Activated T-cell treated with anti-CD3 and anti-CD28 coated beads for 24 hours (primary cell): ENCODE results near the gene IL4R.
"Not testable (repeated sequence)": the region's sequence is repeated elsewhere in the genome, so short reads cannot be mapped to it uniquely, and the experiment has no call there.

Experiments
- DNase-seq: peaks from one replicate; pipeline ENCODE4 v3.0.0-alpha.2; 2020; ENCODE audit warnings: low read depth

IL4R gene

DNA sequence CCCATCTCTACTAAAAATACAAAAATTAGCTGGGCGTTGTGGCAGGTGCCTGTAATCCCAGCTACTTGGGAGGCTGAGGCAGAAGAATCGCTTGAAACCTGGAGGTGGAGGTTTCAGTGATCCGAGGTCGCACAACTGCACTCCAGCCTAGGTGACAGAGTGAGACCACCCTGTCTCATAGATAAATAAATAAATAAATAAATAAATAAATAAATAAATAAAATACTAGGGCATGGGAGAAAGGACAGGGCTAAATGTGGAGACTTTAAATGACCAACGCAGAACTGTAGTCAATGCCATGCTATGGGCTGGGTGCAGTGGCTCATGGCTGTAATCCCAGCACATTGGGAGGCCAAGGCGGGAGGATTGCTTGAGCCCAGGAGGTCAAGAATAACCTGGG, 25.5 kb upstream of the IL4R start:
- DNase-seq, result not testable (repeated sequence)

DNA sequence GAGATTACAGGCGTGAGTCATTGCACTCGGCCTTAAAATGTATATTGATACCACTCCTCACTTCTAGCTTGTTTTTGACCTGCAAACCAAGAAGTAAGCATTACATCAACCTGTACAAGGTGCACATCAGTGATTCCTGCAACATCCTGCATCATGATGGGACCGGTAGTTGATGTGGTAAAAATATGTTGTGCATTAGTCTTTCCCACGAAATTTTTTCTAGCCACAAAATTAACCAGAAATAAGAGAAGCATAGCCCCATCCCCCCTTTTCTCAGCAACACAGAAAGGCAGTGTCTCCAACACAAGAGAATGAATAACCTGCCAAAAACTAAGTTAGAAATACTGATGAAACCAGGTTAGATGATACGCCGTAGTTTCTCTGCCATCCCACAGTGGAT, 24.1 kb upstream of the IL4R start:
- DNase-seq, result no peak

- no peak for DNase-seq
Observed at GRCh38 chr16:27290562-27290961, 23.2 kb upstream of the IL4R start.

- no peak for DNase-seq
Observed at GRCh38 chr16:27291106-27291505, 22.7 kb upstream of the IL4R start.

DNA sequence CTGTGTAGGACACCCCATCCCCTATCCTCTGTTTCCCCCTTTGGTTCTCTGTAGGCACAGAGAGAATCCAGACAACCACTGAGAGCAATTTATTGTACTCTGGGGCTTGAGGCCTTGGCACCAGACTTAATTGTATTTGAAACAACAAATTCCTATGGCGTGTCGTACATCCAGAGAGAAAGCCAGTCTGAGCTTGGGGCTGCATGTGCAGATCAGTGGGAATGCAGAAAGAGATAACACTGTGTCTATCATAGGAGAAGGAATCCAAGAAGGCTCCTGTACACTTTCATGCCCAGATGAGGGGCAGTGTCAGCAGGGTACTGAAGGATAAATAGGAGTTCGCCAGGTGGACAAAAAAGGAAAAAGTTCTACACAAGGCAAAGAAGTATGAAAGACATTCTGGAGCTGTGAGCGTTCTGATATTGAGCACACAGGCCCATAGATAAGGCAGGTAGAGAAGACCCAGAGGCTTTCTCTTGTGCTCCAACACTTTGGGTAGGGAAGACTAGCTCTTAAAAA, 22.0 kb upstream of the IL4R start:
- no peak for DNase-seq

- DNase-seq, result no peak
Observed at GRCh38 chr16:27293343-27293742, 20.4 kb upstream of the IL4R start.

DNA sequence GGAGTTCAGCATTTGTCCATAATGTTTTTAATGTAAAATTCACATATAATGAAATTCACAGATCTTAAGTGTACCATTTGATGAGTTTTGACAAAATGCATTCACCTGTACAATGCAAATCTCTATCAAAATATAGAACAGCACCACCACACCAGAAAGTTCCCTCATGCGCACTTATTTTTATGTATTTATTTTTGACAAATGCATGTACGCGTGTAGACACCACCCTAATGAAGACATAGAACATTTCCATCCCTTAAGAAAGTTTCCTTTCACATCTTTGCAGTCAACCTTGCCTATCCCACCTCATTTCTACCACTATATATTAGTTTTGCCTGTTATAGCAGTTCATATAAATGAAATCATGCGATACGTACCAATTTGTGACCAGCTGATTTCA, 15.6 kb upstream of the IL4R start:
- no peak for DNase-seq

DNA sequence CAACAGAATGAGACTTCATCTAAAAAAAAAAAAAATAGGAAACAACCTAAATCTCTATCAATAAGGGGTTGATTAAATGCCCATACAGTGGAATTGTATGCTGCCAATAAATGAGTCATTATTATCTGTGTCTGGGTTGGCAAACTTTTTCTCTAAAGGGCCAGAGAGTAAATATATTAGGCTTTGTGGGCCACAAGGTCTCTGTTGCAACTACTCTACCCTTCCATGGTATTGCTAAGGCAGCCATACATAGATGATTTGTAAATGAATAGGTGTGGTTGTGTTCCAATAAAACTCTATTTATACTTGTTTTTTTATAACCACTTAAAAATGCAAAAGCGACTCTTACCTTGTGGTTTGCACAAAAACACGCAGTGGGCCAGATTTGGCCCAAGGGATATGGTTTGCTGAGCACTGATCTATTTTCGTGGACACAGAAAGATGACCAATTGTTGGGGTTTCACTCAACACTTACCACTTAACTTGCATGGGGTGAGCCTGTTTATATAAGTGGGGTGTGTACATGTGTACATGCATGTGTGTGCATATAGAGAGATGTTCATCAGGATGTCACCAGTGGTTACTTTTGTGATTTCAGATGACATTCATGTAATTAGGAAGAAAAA, 12.4 kb upstream of the IL4R start:
- DNase-seq, result no peak

- no peak for DNase-seq
Observed at GRCh38 chr16:27302126-27302525, 11.6 kb upstream of the IL4R start.

DNA sequence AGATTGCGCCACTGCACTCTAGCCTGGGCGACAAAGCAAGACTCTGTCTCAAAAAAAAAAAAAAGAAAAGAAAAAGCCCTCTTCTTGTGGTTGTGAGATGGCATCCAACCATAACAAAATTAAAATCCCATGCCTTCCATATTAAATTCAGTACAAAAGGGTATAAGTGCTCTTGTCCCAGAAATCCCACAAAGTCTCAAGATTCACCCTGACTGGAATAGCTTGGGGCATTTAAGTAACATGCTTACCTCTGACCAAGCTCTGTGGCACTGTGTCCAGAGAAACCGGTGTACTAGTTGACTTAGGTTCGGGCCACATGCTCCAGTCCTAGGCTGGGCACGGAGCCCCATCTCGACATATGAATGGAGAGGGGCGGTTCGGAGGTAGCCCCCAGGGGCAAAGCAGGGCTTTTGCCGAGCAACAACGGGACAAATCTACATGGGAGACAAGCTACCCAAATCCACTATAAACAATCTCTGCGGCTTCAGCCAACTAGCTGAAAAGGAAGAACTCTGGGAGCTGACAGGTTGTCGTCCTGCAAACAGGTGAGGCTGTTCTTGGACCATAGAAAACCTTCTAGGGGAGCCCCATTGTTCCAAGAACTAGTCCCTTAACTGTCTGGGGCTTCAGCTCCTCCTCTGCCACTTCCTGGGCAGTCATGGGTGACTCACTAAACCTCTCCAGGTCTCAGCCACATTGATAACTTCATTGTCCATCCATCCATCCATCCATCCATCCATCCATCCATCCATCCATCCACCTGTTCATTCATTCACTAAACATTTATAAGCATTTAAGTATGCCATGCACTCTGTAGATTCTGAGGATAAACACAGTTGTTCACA, 10.3 kb upstream of the IL4R start:
- DNase-seq, result no peak

DNA sequence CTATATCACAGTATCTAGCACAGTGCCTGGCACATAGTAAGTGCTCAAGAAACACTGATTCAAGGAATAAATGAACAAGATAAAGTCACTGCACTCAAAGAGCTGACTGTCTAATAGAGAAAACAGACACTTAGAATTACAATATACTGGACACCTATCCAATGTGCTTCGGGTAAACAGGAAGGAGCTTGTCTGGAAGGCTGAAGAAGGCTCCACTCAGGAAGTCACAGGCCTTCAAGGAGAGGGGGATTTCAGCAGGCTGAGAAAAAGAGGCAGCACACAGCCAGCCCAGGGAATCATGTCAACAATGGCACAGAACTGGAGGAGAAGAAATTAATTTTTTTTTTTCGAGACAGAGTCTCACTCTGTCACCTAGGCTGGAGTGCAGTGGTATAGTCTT, 9.7 kb upstream of the IL4R start:
- no peak for DNase-seq

- DNase-seq, result no peak
Observed at GRCh38 chr16:27304881-27305745, 8.7 kb upstream of the IL4R start.

DNA sequence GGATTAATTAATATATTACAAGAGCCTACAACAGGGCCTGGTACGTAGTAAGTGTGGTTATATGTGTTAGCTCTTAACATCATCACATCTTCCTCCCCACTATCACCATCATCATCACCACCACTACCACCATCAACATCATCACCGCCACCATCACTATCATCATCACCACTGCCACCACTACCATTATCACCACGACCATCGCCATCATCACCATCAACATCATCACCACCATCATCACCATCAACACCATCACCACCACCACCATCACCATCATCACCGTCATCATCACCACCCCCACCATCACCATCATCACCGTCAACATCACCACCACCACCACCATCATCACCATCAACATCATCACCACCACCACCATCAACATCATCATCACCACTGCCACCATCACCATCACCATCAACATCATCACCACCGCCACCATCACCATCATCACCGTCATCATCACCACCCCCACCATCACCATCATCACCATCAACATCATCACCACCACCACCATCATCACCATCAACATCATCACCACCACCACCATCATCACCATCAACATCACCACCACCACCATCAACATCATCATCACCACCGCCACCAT, 7.8 kb upstream of the IL4R start:
- no peak for DNase-seq

DNA sequence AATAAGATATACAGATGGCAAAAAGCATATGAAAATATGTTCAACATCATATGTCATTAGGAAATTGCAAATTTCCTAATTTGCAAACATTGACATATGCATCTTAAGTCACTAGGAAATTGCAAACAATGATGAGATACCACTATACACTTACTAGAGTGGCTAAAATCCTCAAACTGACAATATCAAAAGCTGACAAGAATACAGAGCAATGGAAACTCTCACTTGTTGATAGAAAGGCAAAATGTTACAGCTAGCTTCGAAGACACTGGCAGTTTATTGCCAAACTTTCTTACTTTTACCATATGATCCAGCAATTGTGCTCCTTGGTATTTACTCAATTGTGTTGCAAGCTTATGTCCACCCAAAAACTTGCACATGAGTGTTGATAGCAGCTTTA, 5.0 kb upstream of the IL4R start:
- no peak for DNase-seq

GRCh38 chr16:27310576-27311447, 3.0 kb upstream of the IL4R start:
- no peak for DNase-seq

DNA sequence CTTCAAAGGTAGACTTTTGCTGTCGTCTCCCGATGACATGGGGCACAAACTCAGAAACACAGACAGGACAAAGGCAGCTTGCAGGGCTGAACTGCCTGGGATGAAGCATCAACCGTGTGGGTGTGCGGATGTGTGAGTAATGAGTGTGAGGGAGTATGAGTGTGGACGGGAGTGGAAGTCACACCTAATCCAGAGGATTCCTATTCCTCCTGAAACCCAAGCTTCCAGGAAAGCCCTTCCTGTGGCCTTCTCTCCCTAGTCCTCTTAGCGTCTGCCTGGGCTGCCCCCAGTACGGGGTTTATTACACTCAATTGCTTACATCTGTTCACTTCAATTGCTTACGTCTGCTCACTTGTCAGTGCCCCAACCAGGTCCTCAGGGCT, 2.3 kb upstream of the IL4R start:
- DNase-seq, result no peak

DNA sequence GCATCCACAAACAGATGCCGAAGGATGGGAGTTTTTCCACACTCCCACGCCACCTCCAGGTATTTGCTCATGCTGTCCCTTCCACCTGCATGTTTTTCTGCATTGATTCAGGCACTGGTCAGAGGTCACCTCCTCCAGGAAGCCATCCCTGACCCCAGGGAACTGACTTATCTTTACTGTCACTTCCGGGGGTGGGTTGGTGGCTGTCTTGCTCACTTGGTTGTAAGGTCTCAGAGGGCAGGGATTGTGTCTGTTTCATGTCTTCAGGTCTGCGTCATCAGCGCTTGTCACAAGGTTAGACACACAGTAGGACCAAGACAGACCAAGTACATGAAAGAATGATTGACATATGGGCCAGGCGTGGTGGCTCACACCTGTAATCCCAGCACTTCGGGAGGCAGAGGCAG, 1.9 kb upstream of the IL4R start:
- DNase-seq, result no peak

GRCh38 chr16:27312580-27313421, 973 bp upstream of the IL4R start:
- no peak for DNase-seq

- peak; percentile 48 for DNase-seq
Observed at GRCh38 chr16:27314161-27314723, 468 bp downstream of the IL4R start.

- no peak for DNase-seq
Observed at GRCh38 chr16:27314986-27315332, 1.2 kb downstream of the IL4R start.
